HEK293 (cell line): ENCODE results near the gene ERH.

Experiments
- BCL11A ChIP-seq: fragments of 450-650 bp; formaldehyde crosslinking; IDR thresholded peaks from 2 replicates; pipeline ENCODE4 v1.5.1; 2016; ENCODE audit warnings: low read depth, missing biosample characterization, missing genetic modification characterization
- CTCF ChIP-seq: fragments of 450-650 bp; formaldehyde crosslinking; IDR thresholded peaks from 2 replicates; pipeline ENCODE4 v1.5.1; 2016; ENCODE audit warnings: missing biosample characterization, missing genetic modification characterization
- ELK4 ChIP-seq: IDR thresholded peaks from 2 replicates; pipeline ENCODE4 v1.6.1; 2011; ENCODE audit warnings: mild to moderate bottlenecking, low read depth, low read length, borderline replicate concordance
- KLF1 ChIP-seq: fragments of 450-650 bp; formaldehyde crosslinking; IDR thresholded peaks from 2 replicates; pipeline ENCODE4 v1.5.1; 2016; ENCODE audit warnings: missing biosample characterization, missing genetic modification characterization
- MEIS1 ChIP-seq: sonication (generic); formaldehyde crosslinking; IDR thresholded peaks from 2 replicates; pipeline ENCODE4 v1.8.1; 2022; ENCODE audit warnings: missing genetic modification reagents, mild to moderate bottlenecking, borderline replicate concordance
- PATZ1 ChIP-seq: fragments of 450-650 bp; formaldehyde crosslinking; IDR thresholded peaks from 2 replicates; pipeline ENCODE4 v1.5.1; 2016; ENCODE audit warnings: missing biosample characterization, missing genetic modification characterization
- SETDB1 ChIP-seq: IDR thresholded peaks from one replicate; pipeline ENCODE4 v1.6.1; 2017; ENCODE audit warnings: mild to moderate bottlenecking, low read length, moderate library complexity, mixed read lengths; ENCODE audit not compliant: insufficient read length
- ZBTB44 ChIP-seq: fragments of 450-650 bp; IDR thresholded peaks from 2 replicates; pipeline ENCODE4 v1.5.1; 2018; ENCODE audit warnings: missing biosample characterization, mild to moderate bottlenecking, missing genetic modification characterization
- ZNF274 ChIP-seq, 2 experiments: fragments of 200-500 bp in 1 of 2; fragments of 450-650 bp in 1 of 2; sonication (Bioruptor generic) in 1 of 2; formaldehyde crosslinking in 1 of 2; IDR thresholded peaks; 2 replicates each; pipeline versions ENCODE4 v1.5.1 to v1.6.1; 2014 to 2016; ENCODE audit warnings: borderline replicate concordance in 1 of 2, inconsistent platforms in 1 of 2, low read length in 1 of 2, missing biosample characterization in 1 of 2, missing genetic modification characterization in 1 of 2
- ZNF280C ChIP-seq: fragments of 450-650 bp; formaldehyde crosslinking; IDR thresholded peaks from 2 replicates; pipeline ENCODE4 v1.5.1; 2016; ENCODE audit warnings: missing biosample characterization, missing genetic modification characterization
- ZNF423 ChIP-seq: fragments of 450-650 bp; formaldehyde crosslinking; IDR thresholded peaks from 2 replicates; pipeline ENCODE4 v1.5.1; 2016; ENCODE audit warnings: missing biosample characterization, missing genetic modification characterization

- no peak for TF ChIP-seq CTCF (tag by site-specific recombination)
- no peak for TF ChIP-seq MEIS1
- no peak for TF ChIP-seq ZNF423 (tag by site-specific recombination)
- no peak for TF ChIP-seq ELK4
- no peak for TF ChIP-seq KLF1
- no peak for TF ChIP-seq ZBTB44 (tag by site-specific recombination)
- no peak for TF ChIP-seq SETDB1
- TF ChIP-seq ZNF274 (IDR thresholded peaks at IDR 0.05; ENCODE audit: low read length), result no peak
- TF ChIP-seq ZNF274 (tag by site-specific recombination; IDR thresholded peaks at IDR 0.05; ENCODE audit: borderline replicate concordance), result no peak
- no peak for TF ChIP-seq PATZ1 (tag by site-specific recombination)
- TF ChIP-seq ZNF280C (tag by site-specific recombination), result no peak
- no peak for TF ChIP-seq BCL11A (tag by site-specific recombination)
Measured at GRCh38 chr14:69375182-69375581, 22.9 kb downstream of the ERH start.
